ENCODE measurements around the gene FGFBP1.

The FGFBP1 gene

DNA sequence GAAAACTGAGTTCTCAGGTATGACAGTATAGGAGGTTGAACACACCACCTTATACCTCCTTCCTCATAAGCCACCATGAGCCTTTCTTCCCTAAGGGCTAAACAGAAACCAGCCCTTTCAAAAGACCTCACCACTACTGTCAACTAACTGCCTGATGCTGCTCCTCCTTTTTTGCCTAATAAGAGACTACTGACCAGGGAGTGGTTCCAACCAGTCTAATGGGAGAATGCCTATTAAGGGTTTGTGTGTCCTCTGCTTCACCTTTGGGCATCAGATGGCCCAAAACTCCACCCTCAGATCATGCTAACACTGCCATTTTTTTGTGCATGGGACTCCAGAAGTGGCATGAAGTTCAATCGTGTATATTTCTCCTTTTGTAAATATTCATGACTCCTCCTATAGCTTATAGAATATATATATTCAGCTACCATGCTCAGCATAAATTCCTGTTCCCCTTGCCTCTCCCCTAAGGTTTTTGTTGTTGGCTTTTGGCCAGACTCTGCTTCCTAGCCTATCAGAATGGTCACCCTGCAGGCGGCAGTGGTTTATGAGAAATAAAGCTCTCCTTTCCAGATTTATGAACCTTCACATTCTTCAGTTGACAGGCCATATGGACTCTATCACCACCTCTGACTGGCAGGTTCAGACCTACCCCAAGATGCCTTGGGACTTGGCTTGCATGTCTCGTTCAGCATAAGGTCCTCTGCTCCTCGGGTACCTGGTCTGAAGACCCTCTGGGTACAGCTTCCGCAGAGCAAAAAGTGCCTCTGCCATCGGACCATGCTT is 28.2 kb downstream of the FGFBP1 start:
- no peak for DNase-seq

DNA sequence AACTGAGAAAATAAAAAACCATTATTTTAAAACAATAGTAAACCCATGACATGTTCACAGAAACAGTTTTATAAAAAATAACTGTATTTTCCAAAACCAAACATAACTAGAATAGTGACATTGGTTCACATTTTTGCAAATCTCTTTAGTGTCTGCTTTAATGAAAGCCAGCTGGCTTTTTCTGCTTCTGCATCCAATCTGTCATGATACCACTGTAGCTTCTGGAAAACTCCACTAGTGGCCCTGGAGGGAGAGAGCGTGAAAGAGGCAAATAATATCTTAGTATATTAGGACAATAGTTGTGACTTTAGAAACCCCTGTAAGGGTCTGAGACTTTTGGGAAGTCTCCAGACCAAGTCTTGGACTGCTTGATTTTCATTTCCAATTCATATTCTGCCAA is 31.1 kb downstream of the FGFBP1 start:
- no peak for DNase-seq

DNA sequence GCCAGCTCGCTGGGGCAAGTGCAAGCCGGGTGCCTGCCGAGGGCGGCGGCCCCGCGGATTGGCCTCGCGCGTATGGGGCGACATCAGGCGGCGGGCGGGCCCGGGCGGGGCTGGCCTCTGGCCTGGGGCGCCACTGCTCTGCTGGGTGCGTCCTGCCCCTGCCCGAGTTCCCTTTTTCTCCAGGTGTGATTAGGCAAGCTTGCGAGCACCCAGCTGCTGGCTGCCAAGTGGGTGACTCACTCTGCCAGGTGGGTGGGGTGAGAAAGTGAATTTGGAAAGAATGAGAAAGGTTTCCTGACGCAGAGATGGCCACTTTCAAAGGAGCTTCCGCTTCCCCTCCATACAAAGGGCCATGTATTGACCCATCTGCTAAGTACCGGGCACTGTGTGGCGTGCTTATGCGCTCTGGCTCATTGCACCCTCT is 32.5 kb downstream of the FGFBP1 start:
- no peak for DNase-seq

DNA sequence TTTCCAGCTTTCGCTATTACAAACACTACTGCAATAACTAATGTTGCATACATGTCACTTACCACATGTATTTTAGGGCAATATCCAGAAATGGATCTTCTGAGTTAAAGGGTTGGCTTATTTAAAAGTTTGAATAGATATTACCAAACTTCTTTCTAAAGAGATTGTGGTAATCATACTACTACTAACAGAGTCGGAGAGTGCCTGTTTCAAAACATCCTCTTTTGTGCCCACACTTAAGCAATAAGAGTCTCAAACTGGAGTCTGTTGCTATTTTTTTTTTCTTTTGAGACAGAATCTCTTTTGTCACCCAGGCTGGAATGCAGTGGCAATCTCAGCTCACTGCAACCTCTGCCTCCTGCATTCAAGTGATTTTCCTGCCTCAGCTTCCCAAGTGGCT is 35.8 kb downstream of the FGFBP1 start:
- DNase-seq = no peak

GRCh38 chr4:15901998-15902397 is 36.5 kb downstream of the FGFBP1 start:
- no peak for DNase-seq

DNA sequence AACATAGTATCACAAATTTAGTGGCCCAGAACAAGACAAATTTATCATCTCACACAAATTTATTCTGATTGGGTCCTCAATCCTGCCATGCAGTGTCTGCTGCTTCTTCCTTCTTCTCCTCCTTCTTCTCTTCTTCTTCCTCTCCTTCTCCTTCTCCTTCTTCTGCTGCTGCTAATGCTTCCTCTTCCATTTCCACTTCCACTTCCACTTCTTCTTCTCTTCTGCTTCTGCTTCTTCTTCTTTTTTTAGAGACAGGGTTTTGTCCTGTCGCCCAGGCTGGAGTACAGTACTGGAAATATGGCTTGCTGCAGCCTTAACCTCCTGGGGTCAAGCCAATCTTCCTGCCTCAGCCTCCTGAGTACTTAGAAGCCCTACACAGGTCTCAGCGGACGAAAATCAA is 37.5 kb downstream of the FGFBP1 start:
- DNase-seq = no peak

GRCh38 chr4:15899511-15899910 is 39.0 kb downstream of the FGFBP1 start:
- DNase-seq = no peak

- no peak for DNase-seq
Measured at GRCh38 chr4:15898902-15899301, 39.6 kb downstream of the FGFBP1 start.

DNA sequence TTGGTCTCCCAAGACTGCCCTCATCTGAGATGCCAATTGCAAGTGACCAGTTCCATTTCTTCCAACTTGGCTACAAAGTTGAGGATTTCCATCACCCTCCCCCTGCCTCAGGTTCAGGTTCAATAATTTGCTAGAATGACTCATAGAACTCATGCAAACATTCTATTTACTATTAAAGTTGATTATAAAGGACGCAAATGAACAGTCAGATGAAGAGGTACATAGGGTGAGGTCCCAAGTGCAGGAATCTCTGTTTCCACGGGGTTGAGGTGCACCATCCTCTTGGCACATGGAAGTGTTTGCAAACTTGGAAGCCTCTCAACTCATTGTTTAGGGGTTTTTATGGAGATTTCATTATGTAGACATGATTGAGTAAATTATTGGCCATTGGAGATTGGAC is 41.0 kb downstream of the FGFBP1 start:
- DNase-seq = no peak

DNA sequence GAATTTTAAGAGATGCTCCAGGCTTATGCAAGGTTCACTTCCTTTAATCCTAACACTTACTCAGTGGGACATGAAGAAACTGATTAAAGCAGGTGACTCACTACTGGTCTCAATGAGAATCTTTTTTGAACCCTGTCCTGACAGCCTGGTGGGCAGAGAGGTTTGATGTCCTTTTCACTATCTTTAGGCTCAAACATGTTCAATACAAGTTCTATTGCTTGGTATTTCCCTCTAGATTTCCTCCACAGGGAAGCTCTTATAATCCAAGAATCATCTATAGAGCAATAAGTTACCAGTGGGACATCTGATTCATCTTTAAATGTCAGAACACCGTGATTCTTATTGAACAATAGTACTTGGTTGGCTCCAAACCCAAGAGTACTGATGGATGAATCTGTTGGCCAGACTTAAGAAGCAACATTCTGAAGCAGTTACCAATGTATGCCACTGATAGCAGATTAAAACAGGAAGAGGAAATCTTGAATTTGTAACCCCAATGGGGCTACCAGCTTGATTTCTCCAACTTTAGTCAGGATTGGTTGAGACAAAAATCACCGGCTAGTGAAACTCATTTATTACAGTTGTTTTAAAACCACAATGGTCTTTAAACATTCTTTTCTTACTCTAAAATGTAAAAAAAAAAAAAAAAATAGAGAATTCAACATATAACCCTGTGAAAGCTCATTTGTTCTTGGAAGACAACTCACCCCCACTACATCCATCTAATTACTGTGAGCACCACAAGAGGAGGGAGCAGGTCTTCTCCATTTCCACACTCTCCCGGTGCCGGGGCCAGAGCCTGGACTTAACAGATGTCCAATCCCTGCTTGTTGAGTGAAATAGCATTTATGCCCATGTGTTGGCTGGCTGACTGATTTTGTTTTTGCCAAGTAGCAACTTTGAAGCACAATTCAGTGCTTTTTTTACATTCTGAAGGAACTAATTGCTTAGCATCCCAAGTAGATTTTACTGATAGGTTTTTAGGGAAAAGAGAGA is 43.3 kb downstream of the FGFBP1 start:
- no peak for DNase-seq

- no peak for DNase-seq
Measured at GRCh38 chr4:15894393-15894792, 44.1 kb downstream of the FGFBP1 start.

DNA sequence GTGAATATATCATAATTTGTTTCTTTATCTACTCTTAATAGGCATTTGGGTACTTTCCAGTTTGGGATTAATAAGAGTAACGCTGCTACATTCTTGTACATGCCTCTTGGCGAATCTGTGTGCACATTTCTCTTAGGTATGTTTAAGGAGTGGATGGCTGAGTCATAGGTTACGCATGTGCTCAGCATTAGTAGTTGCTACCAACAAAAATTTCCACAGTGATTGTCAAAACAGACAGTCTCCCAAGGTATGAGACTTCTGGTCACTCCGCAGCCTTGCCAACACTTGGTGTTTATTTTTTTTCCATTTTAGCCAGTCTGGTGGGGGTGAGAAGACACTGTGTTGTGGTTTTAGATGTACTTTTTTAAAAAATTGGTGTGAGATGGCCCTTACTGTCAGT is 44.6 kb downstream of the FGFBP1 start:
- DNase-seq = no peak

DNA sequence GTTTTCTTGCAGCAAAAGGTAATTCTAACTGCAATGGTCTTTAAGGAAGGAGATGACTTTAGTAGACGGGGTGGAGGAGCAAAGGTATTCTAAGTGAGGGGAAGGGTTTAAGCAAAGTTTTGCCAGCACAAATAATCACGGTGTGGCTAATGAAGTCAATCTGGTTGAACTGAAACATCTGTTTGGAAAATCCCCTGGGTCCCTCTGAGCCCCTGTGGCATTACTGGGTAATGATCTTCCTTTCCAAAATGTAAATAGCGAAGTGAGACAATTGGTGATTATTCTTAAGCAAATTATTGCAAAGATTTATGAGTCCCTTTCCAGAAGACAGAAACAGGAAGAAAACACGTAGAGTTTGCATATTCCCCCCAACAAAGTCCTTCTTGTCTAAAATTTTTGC is 47.2 kb downstream of the FGFBP1 start:
- no peak for DNase-seq

- DNase-seq = no peak
Measured at GRCh38 chr4:15890246-15890829, 48.2 kb downstream of the FGFBP1 start.

DNA sequence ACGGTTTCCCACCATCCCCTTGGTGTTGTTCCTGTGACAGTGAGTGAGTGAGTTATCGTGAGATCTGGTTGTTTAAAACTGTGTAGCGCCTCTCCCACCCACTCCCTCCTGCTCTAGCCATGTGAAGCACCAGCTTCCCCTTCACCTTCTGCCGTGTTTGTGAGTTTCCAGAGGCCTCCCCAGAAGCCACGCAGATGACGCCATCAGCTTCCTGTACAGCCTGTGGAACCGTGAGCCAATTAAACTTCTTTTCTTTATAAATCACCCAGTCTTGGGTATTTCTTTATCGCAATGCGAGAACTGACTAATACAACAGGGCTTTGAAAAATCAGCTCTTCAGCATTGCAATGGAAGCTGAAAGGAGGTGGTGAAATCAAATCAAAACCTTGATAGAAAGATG is 50.0 kb downstream of the FGFBP1 start:
- DNase-seq = no peak

Measured in NCI-H1092 (cell line).